ENCODE measurements around the gene VAV3. TPM values are rescaled to one million over a fixed set of nuclear protein-coding genes. Genes with fewer than 3 reads are reported as not detected.

VAV3 gene
- total and polyA plus RNA-seq, 10 of the 15 experiments (the other 5 are each of a cell fraction or from before 2014, with no cell fraction given): 0.84 to 5.5 (median 3.4) TPM

DNA sequence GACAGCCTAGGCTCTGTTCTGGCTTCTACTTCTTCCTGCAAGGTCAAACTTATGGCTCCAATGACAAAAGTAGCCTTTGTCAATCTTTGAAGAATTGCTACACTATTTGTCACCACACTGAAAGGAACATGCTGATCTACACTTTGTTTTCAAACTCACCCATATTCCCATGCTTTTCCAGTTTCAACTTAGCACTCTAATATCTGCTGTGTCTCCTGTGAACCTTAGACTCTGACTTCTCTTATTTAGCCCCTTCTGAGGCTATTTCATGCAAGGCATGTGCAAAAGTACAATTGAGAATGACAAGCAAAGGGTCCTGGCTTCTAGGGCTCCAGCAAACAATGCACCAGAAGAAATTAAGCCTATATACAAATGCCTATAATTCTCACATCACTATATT lies 374.9 kb downstream of the VAV3 start:
- DNase-seq (ENCODE audit: low read depth, low spot score) (no peak), FAIRE-seq (no peak), ATAC-seq (no peak)
- ChIA-PET CTCF (no interaction called here), POLR2A (no interaction called here), RAD21 (ENCODE audit: unreplicated experiment) (no interaction called here), SMC1A (ENCODE audit: uncharacterized antibody, unreplicated experiment) (no interaction called here)
- H4K20me1 ChIP-seq (ENCODE audit: control insufficient read depth, insufficient read depth): no peaks in the 10 kb centered on the region
- TF ChIP-seq WRNIP1 (IDR thresholded peaks at IDR 0.05; ENCODE audit: borderline replicate concordance, low read depth, low read length) (no peak), JUND (IDR thresholded peaks at IDR 0.05; ENCODE audit: low read depth, low read length) (no peak), SMAD1 (IDR thresholded peaks at IDR 0.05; ENCODE audit: low read depth, partially characterized antibody) (no peak), HDAC6 (IDR thresholded peaks at IDR 0.05; ENCODE audit: unreplicated experiment) (no peak), CHD4 (IDR thresholded peaks at IDR 0.05) (no peak), FOXK2 (IDR thresholded peaks at IDR 0.05) (no peak), TBL1XR1 (IDR thresholded peaks at IDR 0.05; ENCODE audit: low read depth, low read length) (no peak)
- TF ChIP-seq, protein P1, sequence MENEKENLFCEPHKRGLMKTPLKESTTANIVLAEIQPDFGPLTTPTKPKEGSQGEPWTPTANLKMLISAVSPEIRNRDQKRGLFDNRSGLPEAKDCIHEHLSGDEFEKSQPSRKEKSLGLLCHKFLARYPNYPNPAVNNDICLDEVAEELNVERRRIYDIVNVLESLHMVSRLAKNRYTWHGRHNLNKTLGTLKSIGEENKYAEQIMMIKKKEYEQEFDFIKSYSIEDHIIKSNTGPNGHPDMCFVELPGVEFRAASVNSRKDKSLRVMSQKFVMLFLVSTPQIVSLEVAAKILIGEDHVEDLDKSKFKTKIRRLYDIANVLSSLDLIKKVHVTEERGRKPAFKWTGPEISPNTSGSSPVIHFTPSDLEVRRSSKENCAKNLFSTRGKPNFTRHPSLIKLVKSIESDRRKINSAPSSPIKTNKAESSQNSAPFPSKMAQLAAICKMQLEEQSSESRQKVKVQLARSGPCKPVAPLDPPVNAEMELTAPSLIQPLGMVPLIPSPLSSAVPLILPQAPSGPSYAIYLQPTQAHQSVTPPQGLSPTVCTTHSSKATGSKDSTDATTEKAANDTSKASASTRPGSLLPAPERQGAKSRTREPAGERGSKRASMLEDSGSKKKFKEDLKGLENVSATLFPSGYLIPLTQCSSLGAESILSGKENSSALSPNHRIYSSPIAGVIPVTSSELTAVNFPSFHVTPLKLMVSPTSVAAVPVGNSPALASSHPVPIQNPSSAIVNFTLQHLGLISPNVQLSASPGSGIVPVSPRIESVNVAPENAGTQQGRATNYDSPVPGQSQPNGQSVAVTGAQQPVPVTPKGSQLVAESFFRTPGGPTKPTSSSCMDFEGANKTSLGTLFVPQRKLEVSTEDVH (IDR thresholded peaks at IDR 0.05; ENCODE audit: low read depth, partially characterized antibody): no peak
- TF ChIP-seq, protein P2, sequence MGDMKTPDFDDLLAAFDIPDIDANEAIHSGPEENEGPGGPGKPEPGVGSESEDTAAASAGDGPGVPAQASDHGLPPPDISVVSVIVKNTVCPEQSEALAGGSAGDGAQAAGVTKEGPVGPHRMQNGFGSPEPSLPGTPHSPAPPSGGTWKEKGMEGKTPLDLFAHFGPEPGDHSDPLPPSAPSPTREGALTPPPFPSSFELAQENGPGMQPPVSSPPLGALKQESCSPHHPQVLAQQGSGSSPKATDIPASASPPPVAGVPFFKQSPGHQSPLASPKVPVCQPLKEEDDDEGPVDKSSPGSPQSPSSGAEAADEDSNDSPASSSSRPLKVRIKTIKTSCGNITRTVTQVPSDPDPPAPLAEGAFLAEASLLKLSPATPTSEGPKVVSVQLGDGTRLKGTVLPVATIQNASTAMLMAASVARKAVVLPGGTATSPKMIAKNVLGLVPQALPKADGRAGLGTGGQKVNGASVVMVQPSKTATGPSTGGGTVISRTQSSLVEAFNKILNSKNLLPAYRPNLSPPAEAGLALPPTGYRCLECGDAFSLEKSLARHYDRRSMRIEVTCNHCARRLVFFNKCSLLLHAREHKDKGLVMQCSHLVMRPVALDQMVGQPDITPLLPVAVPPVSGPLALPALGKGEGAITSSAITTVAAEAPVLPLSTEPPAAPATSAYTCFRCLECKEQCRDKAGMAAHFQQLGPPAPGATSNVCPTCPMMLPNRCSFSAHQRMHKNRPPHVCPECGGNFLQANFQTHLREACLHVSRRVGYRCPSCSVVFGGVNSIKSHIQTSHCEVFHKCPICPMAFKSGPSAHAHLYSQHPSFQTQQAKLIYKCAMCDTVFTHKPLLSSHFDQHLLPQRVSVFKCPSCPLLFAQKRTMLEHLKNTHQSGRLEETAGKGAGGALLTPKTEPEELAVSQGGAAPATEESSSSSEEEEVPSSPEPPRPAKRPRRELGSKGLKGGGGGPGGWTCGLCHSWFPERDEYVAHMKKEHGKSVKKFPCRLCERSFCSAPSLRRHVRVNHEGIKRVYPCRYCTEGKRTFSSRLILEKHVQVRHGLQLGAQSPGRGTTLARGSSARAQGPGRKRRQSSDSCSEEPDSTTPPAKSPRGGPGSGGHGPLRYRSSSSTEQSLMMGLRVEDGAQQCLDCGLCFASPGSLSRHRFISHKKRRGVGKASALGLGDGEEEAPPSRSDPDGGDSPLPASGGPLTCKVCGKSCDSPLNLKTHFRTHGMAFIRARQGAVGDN (IDR thresholded peaks at IDR 0.05): no peak
- TF ChIP-seq, protein P3, sequence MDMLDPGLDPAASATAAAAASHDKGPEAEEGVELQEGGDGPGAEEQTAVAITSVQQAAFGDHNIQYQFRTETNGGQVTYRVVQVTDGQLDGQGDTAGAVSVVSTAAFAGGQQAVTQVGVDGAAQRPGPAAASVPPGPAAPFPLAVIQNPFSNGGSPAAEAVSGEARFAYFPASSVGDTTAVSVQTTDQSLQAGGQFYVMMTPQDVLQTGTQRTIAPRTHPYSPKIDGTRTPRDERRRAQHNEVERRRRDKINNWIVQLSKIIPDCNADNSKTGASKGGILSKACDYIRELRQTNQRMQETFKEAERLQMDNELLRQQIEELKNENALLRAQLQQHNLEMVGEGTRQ (IDR thresholded peaks at IDR 0.05; ENCODE audit: borderline replicate concordance, low read depth, low read length): no peak
- no peaks in the 10 kb centered on the region for H3K36me3 ChIP-seq (ENCODE audit: control insufficient read depth in 2 of 2, insufficient read depth in 2 of 2, low read length in 1 of 2)
- in situ Hi-C loops (cut with MboI) (no loop called here), intact Hi-C loops (cut with micrococcal nuclease; ENCODE audit: unreplicated experiment) (no loop called here)
- H3K27ac ChIP-seq (ENCODE audit: control insufficient read depth, insufficient read depth): no peak overlapping the region
- H3K9ac ChIP-seq (ENCODE audit: control insufficient read depth, insufficient read depth, low read length): no peak overlapping the region
- H3K4me1 ChIP-seq (ENCODE audit: control insufficient read depth, insufficient read depth, low read length): no peaks in the 10 kb centered on the region
- BruUV-seq (replicated peaks): no TSS peak
- H2AFZ ChIP-seq (ENCODE audit: control insufficient read depth, low read depth, low read length): no peak overlapping the region
- H3K4me3 ChIP-seq: no peak overlapping the region
- no peak overlapping the region for H3K4me2 ChIP-seq (ENCODE audit: control insufficient read depth, insufficient read depth)
- H3K27me3 ChIP-seq (replicated peaks in 1 of 2; ENCODE audit: control insufficient read depth in 2 of 2, insufficient read depth in 2 of 2, low read length in 1 of 2): no peaks in the 10 kb centered on the region
- H3K79me2 ChIP-seq (ENCODE audit: control insufficient read depth, insufficient read depth, low read length): no peaks in the 10 kb centered on the region
- no peaks in the 10 kb centered on the region for H3K9me3 ChIP-seq (replicated peaks; ENCODE audit: control insufficient read depth, insufficient read depth, low read length)

Measured in GM12878 (cell line).